Adipose tissue (tissue), 3 donors: ENCODE measurements around the gene QSER1. TPM values are rescaled to one million over a fixed set of nuclear protein-coding genes. Genes with fewer than 3 reads are reported as not detected.
"Not testable (repeated sequence)": the region's sequence is repeated elsewhere in the genome, so short reads cannot be mapped to it uniquely, and the experiment has no call there.

Experiments
- H3K27ac ChIP-seq: one replicate; pipeline ENCODE4 v1.5.1; 2013; ENCODE audit warnings: low read depth, low read length
- WGBS, 3 donors: extraction: QIAGEN DNeasy Blood & Tissue Kit; methylation state at CpG; one replicate each; pipeline ENCODE4 v1.1.7; 2013; 5-methylcytosine and 5-hydroxymethylcytosine counted together
- polyA plus RNA-seq, 3 donors: library from polyadenylated mRNA; stranded (reverse); fragments of 200-250 nt; gene quantifications; one replicate each; pipeline ENCODE4 v1.2.3, GENCODE V29; 2013
- donor health status: healthy with polysubstance abuse.
- donor health status: Bipolar disorder and iron deficiency.
- donor health status: healthy.

QSER1 gene
- 1 to 10 TPM; 3.7 to 6.6 (median 3.7) TPM for polyA plus RNA-seq

DNA sequence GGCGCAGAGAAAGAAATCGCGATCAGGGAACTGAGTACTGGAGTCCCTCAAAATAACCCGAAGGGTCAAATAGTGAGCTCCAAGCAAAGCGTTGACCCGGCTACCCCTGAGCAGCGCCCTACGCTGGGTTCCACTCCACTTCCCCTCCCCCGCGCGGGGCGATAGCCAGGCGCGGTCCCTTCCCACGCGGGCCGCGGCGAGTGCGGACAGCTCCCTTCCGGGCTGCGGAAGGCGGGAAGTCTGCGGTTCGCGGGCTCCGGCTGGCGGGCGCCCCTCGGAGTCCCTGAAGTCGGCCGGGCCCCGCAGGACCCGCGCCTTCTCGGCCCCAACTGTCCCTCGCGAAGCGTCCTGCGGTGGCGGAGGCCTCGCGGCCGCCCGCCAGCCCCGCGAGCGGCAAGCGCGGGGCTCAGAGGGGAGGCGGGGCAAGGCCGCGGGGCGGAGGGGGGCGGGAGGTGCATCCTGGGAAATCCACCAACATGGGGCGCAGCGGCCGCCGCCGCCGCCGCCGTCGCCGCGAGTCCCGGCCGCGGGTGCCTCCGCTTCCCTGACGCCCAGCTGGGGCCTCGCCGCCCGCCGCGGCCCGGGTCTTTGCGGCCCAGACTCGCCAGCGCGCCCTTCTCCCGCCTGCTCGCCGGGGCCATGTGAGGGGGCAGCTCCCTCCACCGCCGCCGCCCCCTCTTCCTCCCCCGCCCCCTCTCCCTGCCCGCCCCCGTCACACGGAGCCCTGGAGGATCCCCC lies at the start of gene QSER1:
Gene QSER1 (plus strand): TSS at position 457 of the 738 bp plus-strand sequence. CDS start 315 bp downstream, outside the sequence.
- 0 to 1% (median 0%) methylated on average over 32 to 90 of the region's 91 CpGs for WGBS, 3 donors
- no peak within 1 kb of the TSS for H3K27ac ChIP-seq

DNA sequence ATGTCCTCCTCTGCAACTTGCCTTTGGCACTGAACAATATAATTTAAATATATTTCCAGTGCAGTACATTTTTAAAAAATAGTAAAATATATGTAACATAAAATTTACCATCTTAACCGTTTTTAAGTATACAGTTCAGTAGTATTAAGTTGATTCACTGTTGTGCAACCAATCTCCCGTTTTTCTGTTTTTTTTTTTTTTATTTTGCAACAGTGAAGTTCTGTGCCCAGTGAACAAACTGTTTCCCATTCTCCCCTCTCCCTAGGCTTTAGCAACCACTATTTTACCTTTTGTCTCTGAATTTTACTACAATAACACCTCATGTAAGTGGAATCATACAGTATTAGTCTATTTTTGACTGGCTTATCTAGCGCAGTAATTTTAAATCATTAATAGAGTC lies 49.1 kb upstream of the QSER1 start:
- H3K27ac ChIP-seq = no peak overlapping the region
- 50 to 73% (median 55%) methylated on average over 3 of the region's 3 CpGs for WGBS, 3 donors

DNA sequence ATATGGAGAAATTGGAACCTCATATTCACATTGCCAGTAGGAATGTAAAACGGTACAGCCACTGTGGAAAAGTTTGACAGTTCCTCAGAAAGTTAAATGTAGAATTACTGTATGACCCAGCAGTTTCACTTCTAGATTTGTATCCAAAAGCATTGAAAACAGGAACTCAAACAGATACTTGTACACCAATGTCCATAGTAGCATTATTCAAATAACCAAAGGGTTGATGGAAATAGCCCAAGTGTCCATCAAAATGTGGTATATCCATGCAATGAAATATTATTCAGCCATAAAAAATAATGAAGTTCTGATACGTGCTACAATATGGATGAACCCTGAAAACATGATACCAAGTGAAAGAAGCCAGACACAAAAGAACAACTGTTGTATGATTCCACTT lies 45.1 kb upstream of the QSER1 start:
- WGBS, 3 donors = 78 to 90% (median 79%) methylated on average over 2 of the region's 2 CpGs

DNA sequence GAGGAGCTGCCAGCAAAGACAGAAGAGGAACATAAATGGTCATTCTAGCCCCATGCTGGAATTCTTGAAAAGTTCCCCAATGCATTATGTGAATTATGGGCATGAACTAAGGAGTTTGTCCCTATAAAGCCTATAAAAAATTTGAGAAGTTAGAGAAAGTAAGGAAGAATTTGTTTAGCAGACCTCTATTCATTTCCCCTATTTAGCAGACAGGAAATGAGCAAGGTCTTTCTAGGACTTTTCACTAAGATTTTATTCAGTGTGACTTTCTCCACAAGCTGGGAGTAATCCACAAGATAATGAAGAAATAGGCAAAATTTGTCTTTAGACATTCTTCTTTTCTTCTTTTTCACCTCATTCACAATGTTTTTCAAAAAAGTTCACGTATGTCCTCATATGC lies 42.9 kb upstream of the QSER1 start:
- no peak overlapping the region for H3K27ac ChIP-seq
- 54 to 93% (median 61%) methylated on average over 1 of the region's 1 CpG for WGBS, 3 donors

More for the DNA sequence above, 45.1 kb upstream of the QSER1 start:
- no peak overlapping the region for H3K27ac ChIP-seq

DNA sequence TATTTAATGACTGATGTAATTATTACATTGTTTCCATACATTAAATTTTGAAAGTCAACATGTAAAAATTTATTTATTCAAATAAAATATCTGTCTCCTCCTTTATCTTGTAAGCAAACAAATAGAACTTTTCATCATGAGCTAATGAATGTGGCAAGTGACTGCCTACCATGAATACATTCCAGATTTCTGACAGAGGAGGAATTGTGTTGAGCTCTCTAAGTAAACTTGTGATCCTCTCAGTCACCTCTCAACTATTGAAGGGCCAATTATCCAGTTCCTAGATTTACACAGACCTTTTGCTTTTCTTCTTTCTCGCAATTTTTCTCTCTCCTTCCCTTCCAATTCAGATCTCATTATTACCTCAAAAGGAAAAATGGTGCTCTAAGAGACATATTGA lies 41.4 kb upstream of the QSER1 start:
- WGBS, 3 donors = 87 to 95% (median 93%) methylated on average over 1 of the region's 1 CpG
- no peak overlapping the region for H3K27ac ChIP-seq

DNA sequence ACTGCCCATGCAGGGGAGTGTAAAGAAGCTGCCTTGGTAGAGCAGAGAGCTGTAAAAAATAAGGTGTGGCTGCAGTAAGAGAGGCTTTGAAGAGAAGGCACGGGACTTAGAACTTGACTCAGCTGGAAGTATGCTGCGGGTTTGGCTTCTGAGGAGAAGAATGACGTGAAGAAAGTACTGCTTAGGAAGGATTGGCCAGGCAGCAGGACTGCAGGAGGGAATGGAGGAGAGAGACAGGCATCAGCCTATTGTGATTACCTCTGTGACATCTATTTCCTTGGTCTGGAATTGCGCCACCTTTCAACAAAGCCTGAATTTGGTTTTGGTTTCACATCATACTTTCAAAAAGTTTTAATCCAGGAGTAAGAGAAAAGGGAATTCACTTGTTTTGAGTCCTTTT lies 40.4 kb upstream of the QSER1 start:
- 63 to 73% (median 65%) methylated on average over 4 of the region's 4 CpGs for WGBS, 3 donors
- no peak overlapping the region for H3K27ac ChIP-seq

DNA sequence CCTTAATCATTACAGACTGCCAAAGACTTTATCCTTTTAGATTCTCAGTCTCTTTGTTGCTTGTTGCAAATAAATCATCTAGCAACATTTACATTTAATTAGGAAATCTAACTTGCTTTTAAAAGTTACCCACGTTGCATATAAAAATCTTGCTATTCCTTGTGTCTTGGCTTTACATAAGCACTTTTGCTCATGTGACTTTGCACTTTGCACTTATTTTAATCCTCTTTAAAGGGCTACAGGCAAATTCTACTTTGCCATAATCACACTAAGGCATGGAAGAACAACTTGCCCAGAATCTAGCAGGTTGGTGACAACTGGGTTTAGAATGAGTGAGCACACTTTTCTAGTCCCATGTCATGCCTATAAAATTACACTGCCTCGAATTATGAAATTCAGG lies 37.0 kb upstream of the QSER1 start:
- 69 to 74% (median 71%) methylated on average over 2 of the region's 2 CpGs for WGBS, 3 donors
- H3K27ac ChIP-seq = no peak overlapping the region

DNA sequence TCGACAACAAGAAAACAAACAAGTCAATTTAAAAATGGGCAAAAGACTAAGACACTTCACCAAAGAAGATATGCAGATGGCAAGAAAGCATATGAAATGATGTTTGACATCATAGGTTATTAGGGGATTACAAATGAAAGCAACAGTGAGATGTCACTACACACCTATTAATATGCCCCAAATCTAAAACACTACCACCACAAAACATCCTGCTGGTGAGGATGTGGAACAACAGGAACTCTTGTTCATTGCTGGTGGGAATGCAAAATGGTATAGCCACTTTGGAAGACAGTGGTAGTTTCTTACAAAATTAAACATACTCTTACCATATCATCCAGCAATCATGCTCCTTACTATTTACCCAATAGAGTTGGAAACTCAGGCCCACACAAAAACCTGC lies 33.9 kb upstream of the QSER1 start:
- H3K27ac ChIP-seq = no peak overlapping the region
- WGBS, 3 donors = 70 to 89% (median 86%) methylated on average over 1 of the region's 1 CpG

DNA sequence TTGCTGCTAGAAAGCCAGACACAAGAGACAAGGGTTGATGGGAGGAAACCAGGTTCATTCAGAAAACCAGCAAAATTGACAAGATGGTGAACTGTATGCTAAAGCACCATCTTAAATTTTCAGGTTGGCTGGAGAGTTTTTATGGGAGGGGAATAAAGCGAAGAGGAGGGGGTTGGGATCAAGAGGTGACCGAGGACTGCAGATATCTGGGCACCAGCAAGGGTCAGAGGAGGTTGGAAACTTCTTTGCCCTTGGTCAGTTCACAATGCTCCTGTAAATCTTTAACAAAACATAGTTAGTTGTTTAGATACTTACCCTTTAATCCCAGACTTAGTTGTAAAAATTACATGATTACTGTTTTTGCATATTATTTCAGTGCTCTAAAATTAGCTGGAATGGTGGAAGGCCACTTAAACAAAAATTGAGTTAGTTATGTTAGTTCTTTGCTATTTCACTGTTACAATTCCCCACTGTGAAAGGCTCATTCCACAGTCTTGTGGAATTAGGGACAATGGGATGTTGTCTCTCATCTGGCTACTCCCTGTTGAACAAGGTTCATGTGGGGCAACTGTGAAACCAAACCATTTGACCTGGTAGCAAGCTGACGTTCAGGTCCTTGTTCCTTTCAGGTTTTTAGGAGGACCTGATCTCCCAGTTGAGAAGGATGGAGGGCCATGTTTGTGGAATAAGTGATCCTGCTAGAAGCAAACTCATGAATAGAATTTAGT lies 30.6 kb upstream of the QSER1 start:
- no peak overlapping the region for H3K27ac ChIP-seq
- 68 to 83% (median 81%) methylated on average over 3 of the region's 3 CpGs for WGBS, 3 donors

DNA sequence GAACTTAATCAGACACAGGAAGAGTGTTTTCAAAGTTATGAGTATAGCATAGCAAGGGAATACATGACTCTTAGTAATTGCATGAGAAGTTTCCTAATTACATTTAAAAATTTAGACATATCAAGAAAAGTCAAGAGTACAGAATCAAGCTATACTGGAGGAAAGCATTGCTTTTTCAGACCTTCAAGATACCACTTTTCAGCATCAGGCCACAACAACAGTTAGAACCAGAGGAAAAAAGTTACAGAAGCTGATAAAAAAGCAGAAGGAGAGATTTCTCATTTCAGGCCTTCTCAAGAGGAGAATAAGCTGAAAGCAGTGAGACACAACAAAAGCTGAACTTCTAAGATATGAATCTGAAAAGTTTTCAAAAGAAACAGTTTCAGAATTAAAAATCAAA lies 28.1 kb upstream of the QSER1 start:
- H3K27ac ChIP-seq = no peak overlapping the region

DNA sequence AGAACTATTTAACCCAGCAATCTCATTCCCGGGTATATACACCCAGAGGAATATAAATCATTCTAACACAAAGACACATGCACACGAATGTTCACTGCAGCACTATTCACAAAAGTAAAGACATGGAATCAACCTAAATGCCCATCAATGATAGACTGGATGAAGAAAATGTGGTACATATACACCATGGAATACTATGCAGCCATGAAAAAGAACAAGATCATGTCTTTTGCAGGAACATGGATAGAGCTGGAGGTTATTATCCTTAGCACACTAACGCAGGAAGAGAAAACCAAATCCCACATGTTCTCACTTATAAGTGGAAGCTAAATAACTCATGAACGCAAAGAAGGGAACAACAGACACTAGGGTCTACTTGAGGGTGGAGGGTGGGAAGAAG lies 23.9 kb upstream of the QSER1 start:
- not testable (repeated sequence) for H3K27ac ChIP-seq
- WGBS, 3 donors = 69 to 81% (median 69%) methylated on average over 4 of the region's 4 CpGs

DNA sequence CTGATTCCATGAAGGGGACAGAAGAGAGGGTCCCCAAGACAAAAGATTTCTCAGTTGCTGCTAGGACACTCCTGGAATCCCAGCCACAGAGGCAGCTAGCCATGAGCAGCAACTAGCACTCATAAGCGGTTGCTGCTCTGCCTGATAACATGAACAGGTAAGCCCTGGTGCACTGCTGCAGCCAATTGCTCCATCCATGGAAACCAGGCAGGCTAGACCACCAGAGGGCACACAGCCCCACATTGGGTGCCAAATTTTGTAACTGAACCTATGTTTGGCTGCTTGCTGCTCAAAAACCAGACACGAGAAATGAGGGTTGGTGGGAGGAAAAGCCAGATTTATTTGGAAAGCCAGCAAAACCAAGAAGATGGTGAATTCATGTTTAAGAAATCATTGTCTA lies 21.9 kb upstream of the QSER1 start:
- no peak overlapping the region for H3K27ac ChIP-seq
- WGBS, 3 donors = 47 to 51% (median 49%) methylated on average over 2 of the region's 2 CpGs

DNA sequence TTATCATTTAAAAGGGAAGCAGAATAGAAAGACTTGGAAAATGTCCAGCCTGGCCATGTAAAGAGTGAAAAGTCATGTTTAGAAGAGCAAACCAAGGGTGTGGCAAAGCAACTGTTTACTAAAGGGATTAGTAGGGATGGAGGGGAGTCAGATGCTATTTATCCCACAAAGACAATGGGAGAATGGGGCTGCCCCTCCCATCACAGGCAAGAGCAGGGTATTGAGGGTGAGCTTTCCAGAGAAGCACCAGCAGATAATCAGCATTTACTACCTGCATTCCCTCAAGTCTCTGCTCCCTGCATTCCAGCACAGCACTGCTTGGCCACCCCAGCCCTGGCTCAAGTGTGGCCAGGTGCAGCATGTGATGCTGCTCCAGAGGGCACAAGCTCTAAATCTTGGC lies 18.5 kb upstream of the QSER1 start:
- no peak overlapping the region for H3K27ac ChIP-seq

DNA sequence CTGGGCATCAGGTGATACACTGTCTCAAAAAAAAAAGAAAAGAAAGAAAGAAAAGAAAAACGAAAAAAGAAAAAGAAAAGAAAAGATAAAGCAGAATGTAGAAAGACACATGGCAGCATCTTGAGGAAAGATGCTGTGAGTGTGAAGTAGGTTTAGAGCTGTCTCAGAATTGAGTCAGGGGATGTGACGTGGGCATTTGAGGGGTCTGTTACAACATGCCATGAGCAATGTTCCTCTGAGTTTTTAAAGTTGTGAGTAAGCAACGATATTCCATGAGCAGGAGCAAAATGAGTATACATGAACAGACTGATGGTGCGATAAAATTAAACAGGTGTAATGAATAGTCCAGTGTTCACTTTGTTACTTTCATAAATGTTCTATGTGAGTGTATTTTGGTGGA lies 11.3 kb upstream of the QSER1 start:
- WGBS, 3 donors = 59 to 68% (median 62%) methylated on average over 4 of the region's 4 CpGs
- no peak overlapping the region for H3K27ac ChIP-seq

DNA sequence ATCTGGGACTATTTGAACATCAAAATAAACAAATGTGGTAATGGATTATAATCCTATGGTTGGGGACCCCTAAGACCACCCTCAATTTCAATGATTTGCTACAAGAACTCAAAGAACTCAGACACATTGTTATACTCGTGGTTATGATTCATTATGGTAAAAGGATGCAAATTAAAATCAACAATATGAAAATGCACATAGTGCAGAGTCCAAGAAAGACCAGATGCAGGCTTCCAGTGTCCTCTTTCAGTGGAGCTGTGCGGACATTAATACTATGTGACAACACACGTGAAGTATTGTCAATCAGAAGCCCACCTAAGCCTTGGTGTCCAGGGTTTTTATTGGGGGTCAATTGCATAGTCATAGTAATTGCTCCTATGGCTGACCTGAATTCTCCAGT lies 9.2 kb upstream of the QSER1 start:
- WGBS, 3 donors = 80 to 90% (median 81%) methylated on average over 3 of the region's 3 CpGs
- H3K27ac ChIP-seq = no peak overlapping the region

DNA sequence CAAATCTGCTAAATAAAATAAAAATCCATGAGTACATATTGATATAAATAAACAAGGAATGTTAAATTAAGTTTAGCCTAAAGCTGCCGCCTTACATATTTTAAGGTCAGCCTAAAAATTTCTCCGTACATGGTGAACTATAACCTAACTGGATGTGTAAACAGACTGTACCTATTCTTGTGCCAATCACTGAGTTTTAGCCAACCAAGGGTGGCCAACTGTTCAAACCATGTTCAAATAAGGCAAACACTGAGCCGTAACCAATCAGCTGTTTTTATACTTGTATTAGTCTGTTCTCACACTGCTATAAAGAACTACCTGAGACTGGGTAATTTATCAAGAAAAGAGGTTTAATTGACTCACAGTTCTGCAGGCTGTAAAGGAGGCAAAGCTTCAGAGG lies 8.6 kb upstream of the QSER1 start:
- 59 to 92% (median 76%) methylated on average over 3 of the region's 3 CpGs for WGBS, 3 donors
- no peak overlapping the region for H3K27ac ChIP-seq

DNA sequence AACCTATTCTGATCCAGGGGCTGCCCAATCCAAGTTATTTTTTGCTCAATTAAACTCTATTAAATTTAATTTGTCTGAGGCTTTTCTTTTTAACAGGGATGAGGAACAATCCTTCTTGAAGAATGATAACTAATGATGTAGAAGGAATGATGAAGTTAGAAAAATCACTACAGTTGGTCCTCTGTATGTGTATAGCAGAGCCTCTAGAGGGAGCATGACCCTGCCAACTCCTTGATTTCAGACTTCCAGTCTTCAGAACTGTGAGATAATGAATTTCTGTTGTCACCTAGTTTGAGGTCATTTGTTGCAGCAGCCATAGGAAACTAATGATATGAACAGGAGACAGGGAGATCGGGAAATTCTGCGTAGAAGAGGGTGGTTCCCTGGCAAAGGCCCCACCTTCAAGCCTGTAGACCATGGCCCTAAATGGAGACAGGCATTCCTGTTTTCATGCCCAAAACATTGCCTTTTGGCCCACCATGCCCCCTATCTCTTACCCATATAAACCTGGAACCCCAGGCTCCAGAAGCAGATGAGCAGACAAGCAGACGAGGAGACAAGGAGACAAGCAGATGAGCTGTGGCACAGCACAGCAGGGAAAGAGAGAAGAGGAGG lies 7.7 kb upstream of the QSER1 start:
- WGBS, 3 donors = 76 to 81% (median 77%) methylated on average over 3 of the region's 3 CpGs
- H3K27ac ChIP-seq = no peak overlapping the region

DNA sequence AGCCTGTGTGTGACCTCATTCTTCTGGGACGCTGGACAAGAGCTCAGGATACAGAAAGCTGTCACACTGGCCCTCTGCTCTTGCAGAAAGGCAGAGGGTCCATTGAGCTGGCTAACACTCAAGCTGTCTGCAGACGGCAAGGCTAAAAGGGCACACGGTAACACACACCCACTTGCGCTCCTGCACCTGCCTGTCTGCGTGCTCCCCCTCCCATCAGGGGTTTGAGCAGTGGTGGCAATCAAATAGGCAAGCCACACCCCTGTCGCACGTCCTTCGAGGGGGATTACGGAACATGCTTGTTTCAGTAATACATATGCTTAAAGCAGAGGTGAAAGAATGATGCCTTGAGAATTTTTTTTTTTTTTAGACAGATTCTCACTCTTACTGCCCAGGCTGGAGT lies 7.1 kb upstream of the QSER1 start:
- WGBS, 3 donors = 87 to 95% (median 92%) methylated on average over 9 of the region's 9 CpGs
- H3K27ac ChIP-seq = no peak overlapping the region

DNA sequence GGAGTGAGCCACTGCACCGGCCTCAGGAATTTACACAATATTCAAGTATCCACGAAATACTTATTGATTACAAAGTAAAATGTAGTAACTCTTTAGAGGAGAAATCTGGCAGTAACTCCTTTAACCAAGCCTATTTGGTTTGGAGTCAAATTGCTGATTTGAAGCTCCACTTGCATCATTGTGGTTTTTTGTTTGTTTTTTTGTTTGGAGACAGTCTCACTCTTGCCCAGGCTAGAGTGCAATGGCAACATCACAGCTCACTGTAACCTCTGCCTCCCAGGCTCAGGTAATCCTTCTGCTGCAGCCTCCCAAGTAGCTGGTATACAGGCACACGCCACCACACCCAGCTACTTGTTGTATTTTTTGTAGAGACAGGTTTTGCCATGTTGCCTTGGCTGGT lies 6.4 kb upstream of the QSER1 start:
- WGBS, 3 donors = 83 to 89% (median 85%) methylated on average over 3 of the region's 3 CpGs
- H3K27ac ChIP-seq = no peak overlapping the region
